Measurements from ENCODE around the gene KCNK7. TPM values are rescaled to one million over a fixed set of nuclear protein-coding genes. Genes with fewer than 3 reads are reported as not detected.
A peak's percentile ranks its signal among the peaks of the same experiment; 100 is the strongest.

Gene KCNK7
- total RNA-seq, 1 experiment from 2014 or later: 1.8 TPM

DNA sequence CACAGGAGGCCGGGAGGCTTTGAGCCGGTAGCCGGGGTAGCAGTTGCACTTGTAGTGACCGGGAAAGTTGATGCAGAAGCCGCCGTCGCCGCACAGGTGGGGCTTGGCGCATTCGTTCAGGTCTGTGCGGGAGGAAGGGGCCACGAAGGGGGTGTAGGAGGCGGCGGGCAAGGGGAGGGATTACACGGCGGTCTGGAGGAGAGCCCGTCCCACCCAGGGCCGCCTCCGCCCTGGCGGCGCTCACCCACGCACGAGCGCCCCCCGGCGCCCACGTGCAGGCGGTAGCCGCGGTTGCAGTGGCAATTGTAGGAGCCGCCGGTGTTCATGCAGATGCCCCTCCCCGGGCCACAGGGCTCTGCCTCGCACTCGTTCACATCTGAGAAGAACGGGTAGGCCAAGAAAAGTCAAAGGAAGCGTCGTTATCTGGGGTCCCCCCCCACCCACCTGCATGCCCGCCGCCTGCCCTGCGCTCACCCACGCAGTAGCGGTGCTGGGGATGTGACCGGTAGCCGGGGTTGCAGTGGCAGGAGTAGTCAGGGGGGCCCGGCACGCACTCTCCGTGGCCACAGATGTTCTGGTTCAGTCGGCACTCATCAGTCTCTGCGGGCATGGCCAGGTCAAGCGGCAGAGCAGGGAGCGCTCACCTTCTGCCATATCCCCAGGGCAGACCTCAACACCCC is 48.0 kb downstream of the KCNK7 start:
- Histone ChIP-seq H2BK20ac (ENCODE audit: low read depth, low read length, poor library complexity, severe bottlenecking) (no peak overlapping the region), H4K20me1 (ENCODE audit: control insufficient read depth, insufficient read depth, insufficient read length) (no peaks in the 10 kb centered on the region), H2BK12ac (ENCODE audit: insufficient read length, low read depth, low read length) (no peak overlapping the region), H3K18ac (ENCODE audit: insufficient read length, low read depth, low read length) (no peak overlapping the region), H2BK15ac (ENCODE audit: low read depth, low read length) (no peak overlapping the region), H2BK5ac (ENCODE audit: insufficient read length, low read length) (no peak overlapping the region), H3K14ac (ENCODE audit: insufficient read depth, low read length) (no peak overlapping the region), H2BK120ac (ENCODE audit: low read depth, low read length, poor library complexity, severe bottlenecking) (no peak overlapping the region), H3K79me2 (ENCODE audit: insufficient read depth, low read length) (no peaks in the 10 kb centered on the region), H3K56ac (ENCODE audit: insufficient read length, low read depth, low read length) (no peak overlapping the region), H4K5ac (ENCODE audit: insufficient read length, low read depth, low read length) (no peak overlapping the region), H2AK5ac (ENCODE audit: insufficient read length, low read length) (no peak overlapping the region), H3K79me1 (ENCODE audit: insufficient read depth, low read depth, low read length, poor library complexity, severe bottlenecking) (no peaks in the 10 kb centered on the region), H3K9ac (ENCODE audit: extremely low read depth, insufficient read length, low read length) (no peak overlapping the region), H3K23me2 (ENCODE audit: insufficient read length, low read depth, low read length, poor library complexity, severe bottlenecking) (peaks cover 2% of the 10 kb centered on the region), H3K9me3 (ENCODE audit: control insufficient read depth, low read depth, low read length) (no peaks in the 10 kb centered on the region), H3K27me3 (ENCODE audit: insufficient read depth, low read length) (peaks cover 4% of the 10 kb centered on the region; the same call in 1 of the 2 replicates), H3K27ac (ENCODE audit: insufficient read length, low read depth, low read length) (no peak overlapping the region), H3K4me2 (ENCODE audit: insufficient read depth, insufficient read length, low read length) (no peak overlapping the region), H2AFZ (ENCODE audit: low read length) (no peak overlapping the region), H3T11ph (ENCODE audit: low read length) (no peak overlapping the region), H4K91ac (ENCODE audit: insufficient read length, low read depth, low read length) (no peak overlapping the region), H3K4me1 (ENCODE audit: insufficient read depth, low read length) (peaks cover under 1% of the 10 kb centered on the region; the same call in 1 of the 2 replicates), H3K4ac (ENCODE audit: low read depth, low read length) (no peak overlapping the region), H3K23ac (ENCODE audit: insufficient read length, low read depth, low read length) (no peak overlapping the region), H4K8ac (replicated peaks; ENCODE audit: insufficient read length, low read depth, low read length) (no peak overlapping the region)
- Mint-ChIP-seq H3K27ac (peak overlapping the region in 1 of 3 experiments; percentile 22; a peak in 1 of 7 replicates), H3K9me3 (peaks cover 0 to 2% of the 10 kb centered on the region in 2 experiments; a peak in 2 of 5 replicates), H3K4me1 (peaks cover 27 to 41% of the 10 kb centered on the region in 2 experiments), H3K27me3 (ENCODE audit: low read depth) (peaks cover 86% of the 10 kb centered on the region), H3K36me3 (ENCODE audit: insufficient read depth in 1 of 3, low read depth in 3 of 3) (no peaks in the 10 kb centered on the region), H3K4me3 (peak overlapping the region in 1 of 2 experiments; percentile 10; a peak in 1 of 5 replicates)
- DNase-seq: no peak
- WGBS (ENCODE audit: extremely low coverage, insufficient read length, low lambda C conversion rate): no CpG with 5 or more reads among the region's 52 CpGs
- TF ChIP-seq, protein P1, sequence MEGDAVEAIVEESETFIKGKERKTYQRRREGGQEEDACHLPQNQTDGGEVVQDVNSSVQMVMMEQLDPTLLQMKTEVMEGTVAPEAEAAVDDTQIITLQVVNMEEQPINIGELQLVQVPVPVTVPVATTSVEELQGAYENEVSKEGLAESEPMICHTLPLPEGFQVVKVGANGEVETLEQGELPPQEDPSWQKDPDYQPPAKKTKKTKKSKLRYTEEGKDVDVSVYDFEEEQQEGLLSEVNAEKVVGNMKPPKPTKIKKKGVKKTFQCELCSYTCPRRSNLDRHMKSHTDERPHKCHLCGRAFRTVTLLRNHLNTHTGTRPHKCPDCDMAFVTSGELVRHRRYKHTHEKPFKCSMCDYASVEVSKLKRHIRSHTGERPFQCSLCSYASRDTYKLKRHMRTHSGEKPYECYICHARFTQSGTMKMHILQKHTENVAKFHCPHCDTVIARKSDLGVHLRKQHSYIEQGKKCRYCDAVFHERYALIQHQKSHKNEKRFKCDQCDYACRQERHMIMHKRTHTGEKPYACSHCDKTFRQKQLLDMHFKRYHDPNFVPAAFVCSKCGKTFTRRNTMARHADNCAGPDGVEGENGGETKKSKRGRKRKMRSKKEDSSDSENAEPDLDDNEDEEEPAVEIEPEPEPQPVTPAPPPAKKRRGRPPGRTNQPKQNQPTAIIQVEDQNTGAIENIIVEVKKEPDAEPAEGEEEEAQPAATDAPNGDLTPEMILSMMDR (conservative IDR thresholded peaks at IDR 0.05): peak; percentile 53
